ENCODE data around the gene STK24.
A peak's percentile ranks its signal among the peaks of the same experiment; 100 is the strongest.

Gene STK24

DNA sequence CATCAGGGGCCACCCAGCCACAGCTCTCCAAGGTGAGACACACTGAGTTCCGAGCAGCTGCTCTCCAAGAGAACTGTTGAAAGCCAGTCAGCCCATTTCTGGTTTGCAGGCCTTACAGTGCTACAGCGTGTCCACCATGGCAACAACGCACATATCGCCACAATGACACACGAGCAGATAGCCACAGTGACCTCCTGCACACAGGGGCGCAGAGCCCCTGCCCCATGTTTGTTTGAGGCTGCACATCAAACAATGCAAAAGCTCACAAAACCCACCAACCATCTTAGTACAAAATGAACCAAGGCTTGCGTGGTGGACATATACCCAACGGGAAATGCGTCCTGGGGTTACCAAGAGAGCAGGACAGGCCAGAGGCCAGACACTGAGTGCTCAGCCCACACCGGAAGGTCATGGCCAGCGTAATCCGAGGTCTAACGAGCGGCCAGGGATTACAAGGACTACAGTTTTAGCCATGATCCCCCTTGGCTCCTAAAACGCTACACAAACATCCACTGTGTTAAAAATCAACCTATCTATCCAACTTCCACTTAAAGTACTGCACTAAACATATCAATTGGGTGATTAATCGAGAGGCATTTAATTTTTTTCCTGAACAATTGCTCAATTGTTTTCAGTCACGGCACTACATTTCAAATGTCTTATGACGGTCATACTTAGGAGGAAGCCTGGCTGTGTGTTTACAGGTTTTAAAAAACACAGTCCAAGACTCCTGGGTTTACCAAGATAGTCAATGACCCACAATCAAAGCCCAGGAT lies 56.0 kb downstream of the STK24 start:
- no peak overlapping the region for H3K14ac ChIP-seq (ENCODE audit: low read length)
- no peak overlapping the region for H3K27ac ChIP-seq (replicated peaks; ENCODE audit: low read length)
- H3K36me3 ChIP-seq (replicated peaks in 1 of 2; ENCODE audit: control insufficient read depth in 2 of 2, insufficient read depth in 2 of 2, low read length in 2 of 2): peaks cover 6 to 37% of the 10 kb centered on the region in 2 donors

DNA sequence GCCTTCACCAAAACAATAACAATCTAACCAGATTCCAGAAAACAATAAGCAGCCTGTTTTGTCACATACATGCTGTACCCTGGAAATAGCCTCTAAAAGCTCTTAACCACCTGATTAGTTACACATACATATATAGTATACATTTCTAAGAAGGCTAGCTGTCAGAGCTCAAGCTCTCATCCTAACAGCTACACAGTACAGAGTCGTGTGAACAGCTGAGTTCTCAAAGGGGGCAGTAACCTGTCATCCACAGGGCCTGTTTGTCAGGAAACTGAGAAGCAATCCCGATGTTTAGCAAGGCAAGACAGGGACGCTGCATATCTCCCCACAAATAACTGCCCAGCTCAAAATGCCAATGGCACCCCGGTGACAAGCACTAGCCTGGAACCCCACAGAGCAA lies 56.9 kb downstream of the STK24 start:
- DNase-seq (ENCODE audit: low spot score): no peak
- Histone ChIP-seq H4K91ac (ENCODE audit: low read depth, low read length, poor library complexity) (no peak overlapping the region), H3K18ac (ENCODE audit: low read length) (no peak overlapping the region), H3K14ac (ENCODE audit: low read length) (no peak overlapping the region), H3K4me2 (ENCODE audit: insufficient read depth, low read length, poor library complexity, severe bottlenecking) (no peak overlapping the region), H2AFZ (ENCODE audit: low read length) (no peak overlapping the region), H3K23ac (ENCODE audit: low read depth, low read length, poor library complexity) (no peak overlapping the region), H2BK12ac (ENCODE audit: low read length) (no peak overlapping the region), H3K9me3 (replicated peaks in 1 of 2; ENCODE audit: control insufficient read depth in 2 of 2, insufficient read depth in 1 of 2, low read depth in 1 of 2, low read length in 2 of 2) (no peaks in the 10 kb centered on the region), H2BK120ac (ENCODE audit: low read depth, low read length) (no peak overlapping the region), H3K79me1 (ENCODE audit: low read depth, low read length) (peaks cover 16% of the 10 kb centered on the region), H3K9ac (ENCODE audit: low read depth, low read length, poor library complexity) (no peak overlapping the region), H3K27me3 (ENCODE audit: control insufficient read depth in 3 of 3, insufficient read depth in 3 of 3, low read depth in 1 of 3, low read length in 3 of 3) (no peaks in the 10 kb centered on the region), H2BK5ac (ENCODE audit: low read length) (no peak overlapping the region), H2AK5ac (ENCODE audit: low read depth, low read length) (no peak overlapping the region), H3K4me3 (ENCODE audit: low read length in 2 of 2) (no peak overlapping the region), H4K8ac (ENCODE audit: low read depth, low read length) (no peak overlapping the region), H3K36me3 (replicated peaks in 1 of 2; ENCODE audit: control insufficient read depth in 2 of 2, insufficient read depth in 2 of 2, low read length in 2 of 2) (peaks cover 6 to 44% of the 10 kb centered on the region in 2 donors), H3K4ac (ENCODE audit: low read length) (no peak overlapping the region), H3K4me1 (ENCODE audit: control insufficient read depth in 2 of 2, insufficient read depth in 1 of 2, low read depth in 1 of 2, low read length in 2 of 2) (peaks cover 25 to 35% of the 10 kb centered on the region in 2 donors), H3K27ac (replicated peaks; ENCODE audit: low read length) (no peak overlapping the region), H2BK15ac (ENCODE audit: low read length) (no peak overlapping the region)
- WGBS, 2 donors (ENCODE audit: extremely low coverage in 2 of 2, insufficient read length in 2 of 2, insufficient replicate concordance in 1 of 2): no CpG with 5 or more reads among the region's 4 CpGs

More for the DNA sequence above, 56.0 kb downstream of the STK24 start:
- no peak overlapping the region for H2BK5ac ChIP-seq (ENCODE audit: low read length)
- H3K27me3 ChIP-seq (ENCODE audit: control insufficient read depth in 3 of 3, insufficient read depth in 3 of 3, low read depth in 1 of 3, low read length in 3 of 3): no peaks in the 10 kb centered on the region
- no peak overlapping the region for H2BK15ac ChIP-seq (ENCODE audit: low read length)
- WGBS, 2 donors (ENCODE audit: extremely low coverage in 2 of 2, insufficient read length in 2 of 2, insufficient replicate concordance in 1 of 2): no CpG with 5 or more reads among the region's 18 CpGs
- no peak overlapping the region for H4K8ac ChIP-seq (ENCODE audit: low read depth, low read length)
- no peak overlapping the region for H2BK120ac ChIP-seq (ENCODE audit: low read depth, low read length)
- no peak overlapping the region for H4K91ac ChIP-seq (ENCODE audit: low read depth, low read length, poor library complexity)
- H3K79me1 ChIP-seq (ENCODE audit: low read depth, low read length): peaks cover 16% of the 10 kb centered on the region
- H3K4me3 ChIP-seq (ENCODE audit: low read length in 2 of 2): no peak overlapping the region
- H3K4me2 ChIP-seq (ENCODE audit: insufficient read depth, low read length, poor library complexity, severe bottlenecking): no peak overlapping the region
- peak overlapping the region; percentile 3 for H3K23ac ChIP-seq (ENCODE audit: low read depth, low read length, poor library complexity)
- no peak overlapping the region for H2BK12ac ChIP-seq (ENCODE audit: low read length)
- H3K18ac ChIP-seq (ENCODE audit: low read length): no peak overlapping the region
- H3K4ac ChIP-seq (ENCODE audit: low read length): no peak overlapping the region
- H2AFZ ChIP-seq (ENCODE audit: low read length): no peak overlapping the region
- no peak for DNase-seq (ENCODE audit: low spot score)
- no peaks in the 10 kb centered on the region for H3K9me3 ChIP-seq (replicated peaks in 1 of 2; ENCODE audit: control insufficient read depth in 2 of 2, insufficient read depth in 1 of 2, low read depth in 1 of 2, low read length in 2 of 2)
- H2AK5ac ChIP-seq (ENCODE audit: low read depth, low read length): no peak overlapping the region
- no peak overlapping the region for H3K9ac ChIP-seq (ENCODE audit: low read depth, low read length, poor library complexity)
- peaks cover 32 to 39% of the 10 kb centered on the region in 2 donors for H3K4me1 ChIP-seq (ENCODE audit: control insufficient read depth in 2 of 2, insufficient read depth in 1 of 2, low read depth in 1 of 2, low read length in 2 of 2)

DNA sequence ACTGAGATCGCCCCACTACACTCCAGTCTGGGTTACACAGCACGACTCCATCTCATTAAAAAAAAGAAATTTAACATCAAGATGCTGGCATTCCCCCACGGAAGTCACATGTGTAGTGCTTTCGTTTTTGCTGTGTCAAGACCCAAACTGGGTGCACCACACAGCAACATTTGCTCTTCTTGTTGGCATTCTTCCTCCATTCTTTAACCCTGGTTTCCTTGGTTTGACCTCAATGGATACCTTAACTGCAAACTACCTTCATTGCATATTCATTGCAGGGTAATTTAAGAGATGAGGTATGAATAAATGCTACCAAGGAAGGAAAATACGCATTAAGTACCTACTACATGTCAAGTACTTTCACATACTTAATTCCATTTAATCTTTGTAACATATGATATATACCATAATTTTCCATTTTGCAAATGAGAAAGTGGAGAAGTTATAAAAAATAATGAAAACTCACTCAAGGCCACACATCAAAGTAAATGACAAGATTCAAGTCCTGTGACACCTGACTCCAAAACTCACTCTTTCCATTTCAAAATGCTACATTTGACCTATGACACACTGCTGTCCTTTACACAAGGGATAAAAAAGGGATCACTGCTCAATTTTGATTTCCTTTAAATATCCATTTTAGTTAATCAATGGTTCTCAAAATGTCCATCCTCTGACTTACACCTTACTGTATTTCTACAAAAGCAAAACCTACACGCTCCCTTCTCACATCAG lies 59.2 kb downstream of the STK24 start:
- no peak overlapping the region for H3K4me2 ChIP-seq (ENCODE audit: insufficient read depth, low read length, poor library complexity, severe bottlenecking)
- no CpG with 5 or more reads among the region's 6 CpGs for WGBS, 2 donors (ENCODE audit: extremely low coverage in 2 of 2, insufficient read length in 2 of 2, insufficient replicate concordance in 1 of 2)

DNA sequence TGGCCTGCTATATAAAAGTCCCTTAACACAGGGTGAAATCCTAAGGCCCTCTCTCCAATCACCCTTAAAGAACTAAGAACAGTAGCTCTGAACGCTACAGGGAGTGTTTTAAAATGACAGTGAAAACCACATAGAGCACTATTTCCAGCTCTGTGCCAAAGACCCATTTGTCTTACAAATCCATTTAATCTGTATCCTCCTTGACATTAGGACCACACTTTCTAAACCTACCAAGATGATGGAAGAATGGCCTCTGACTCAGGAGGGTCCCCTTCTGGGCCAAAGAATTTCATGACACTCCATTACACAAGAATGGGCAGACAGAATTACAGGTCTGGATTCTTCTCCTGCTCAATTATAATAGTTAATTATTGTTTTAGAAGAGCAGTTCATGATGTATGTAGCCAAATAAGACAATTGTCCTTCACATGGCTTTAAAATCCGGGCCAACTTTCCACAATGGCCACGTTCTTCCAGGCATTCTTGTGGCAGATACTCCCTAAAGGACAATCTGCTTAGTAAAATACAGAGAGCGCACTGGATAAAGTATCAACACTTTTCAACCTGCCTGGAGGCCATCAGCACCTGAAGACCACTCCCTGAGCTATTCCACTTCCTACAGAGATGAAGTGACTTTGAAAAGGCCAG lies 61.0 kb downstream of the STK24 start:
- H3K27ac ChIP-seq (replicated peaks; ENCODE audit: low read length): peak overlapping the region; percentile 23
- no peaks in the 10 kb centered on the region for H3K27me3 ChIP-seq (ENCODE audit: control insufficient read depth in 3 of 3, insufficient read depth in 3 of 3, low read depth in 1 of 3, low read length in 3 of 3)
- H3K36me3 ChIP-seq (replicated peaks in 1 of 2; ENCODE audit: control insufficient read depth in 2 of 2, insufficient read depth in 2 of 2, low read length in 2 of 2): peaks cover 10 to 75% of the 10 kb centered on the region in 2 donors
- H2BK5ac ChIP-seq (ENCODE audit: low read length): no peak overlapping the region
- H2BK15ac ChIP-seq (ENCODE audit: low read length): no peak overlapping the region
- no peak overlapping the region for H3K18ac ChIP-seq (ENCODE audit: low read length)
- no peak overlapping the region for H2BK120ac ChIP-seq (ENCODE audit: low read depth, low read length)
- no peak overlapping the region for H4K91ac ChIP-seq (ENCODE audit: low read depth, low read length, poor library complexity)
- WGBS, 2 donors (ENCODE audit: extremely low coverage in 2 of 2, insufficient read length in 2 of 2, insufficient replicate concordance in 1 of 2): no CpG with 5 or more reads among the region's 4 CpGs
- H3K23ac ChIP-seq (ENCODE audit: low read depth, low read length, poor library complexity): no peak overlapping the region
- H2AFZ ChIP-seq (ENCODE audit: low read length): no peak overlapping the region
- H2AK5ac ChIP-seq (ENCODE audit: low read depth, low read length): no peak overlapping the region
- no peak overlapping the region for H3K14ac ChIP-seq (ENCODE audit: low read length)
- H3K79me1 ChIP-seq (ENCODE audit: low read depth, low read length): peaks cover 13% of the 10 kb centered on the region
- H3K4ac ChIP-seq (ENCODE audit: low read length): no peak overlapping the region
- no peak overlapping the region for H3K9ac ChIP-seq (ENCODE audit: low read depth, low read length, poor library complexity)
- no peak for DNase-seq (ENCODE audit: low spot score)
- no peak overlapping the region for H3K4me2 ChIP-seq (ENCODE audit: insufficient read depth, low read length, poor library complexity, severe bottlenecking)
- H3K4me1 ChIP-seq (ENCODE audit: control insufficient read depth in 2 of 2, insufficient read depth in 1 of 2, low read depth in 1 of 2, low read length in 2 of 2): peaks cover 5 to 18% of the 10 kb centered on the region in 2 donors
- H4K8ac ChIP-seq (ENCODE audit: low read depth, low read length): no peak overlapping the region
- H3K9me3 ChIP-seq (replicated peaks in 1 of 2; ENCODE audit: control insufficient read depth in 2 of 2, insufficient read depth in 1 of 2, low read depth in 1 of 2, low read length in 2 of 2): no peaks in the 10 kb centered on the region
- no peak overlapping the region for H2BK12ac ChIP-seq (ENCODE audit: low read length)
- H3K4me3 ChIP-seq (ENCODE audit: low read length in 2 of 2): no peak overlapping the region

More for the DNA sequence above, 59.2 kb downstream of the STK24 start:
- peaks cover 8 to 22% of the 10 kb centered on the region in 2 donors for H3K4me1 ChIP-seq (ENCODE audit: control insufficient read depth in 2 of 2, insufficient read depth in 1 of 2, low read depth in 1 of 2, low read length in 2 of 2)
- H2BK5ac ChIP-seq (ENCODE audit: low read length): no peak overlapping the region
- peaks cover 17% of the 10 kb centered on the region for H3K79me1 ChIP-seq (ENCODE audit: low read depth, low read length)
- no peak overlapping the region for H2AFZ ChIP-seq (ENCODE audit: low read length)
- no peak overlapping the region for H3K18ac ChIP-seq (ENCODE audit: low read length)
- no peaks in the 10 kb centered on the region for H3K27me3 ChIP-seq (ENCODE audit: control insufficient read depth in 3 of 3, insufficient read depth in 3 of 3, low read depth in 1 of 3, low read length in 3 of 3)
- DNase-seq (ENCODE audit: low spot score): no peak
- H3K27ac ChIP-seq (replicated peaks; ENCODE audit: low read length): no peak overlapping the region
- H2BK15ac ChIP-seq (ENCODE audit: low read length): no peak overlapping the region
- H3K36me3 ChIP-seq (replicated peaks in 1 of 2; ENCODE audit: control insufficient read depth in 2 of 2, insufficient read depth in 2 of 2, low read length in 2 of 2): peaks cover 10 to 65% of the 10 kb centered on the region in 2 donors
- no peak overlapping the region for H3K23ac ChIP-seq (ENCODE audit: low read depth, low read length, poor library complexity)
- no peak overlapping the region for H3K4me3 ChIP-seq (ENCODE audit: low read length in 2 of 2)
- H3K9ac ChIP-seq (ENCODE audit: low read depth, low read length, poor library complexity): no peak overlapping the region
- no peak overlapping the region for H2AK5ac ChIP-seq (ENCODE audit: low read depth, low read length)
- H2BK120ac ChIP-seq (ENCODE audit: low read depth, low read length): no peak overlapping the region
- no peak overlapping the region for H2BK12ac ChIP-seq (ENCODE audit: low read length)
- no peak overlapping the region for H3K14ac ChIP-seq (ENCODE audit: low read length)
- H3K4ac ChIP-seq (ENCODE audit: low read length): no peak overlapping the region
- H4K91ac ChIP-seq (ENCODE audit: low read depth, low read length, poor library complexity): no peak overlapping the region
- no peak overlapping the region for H4K8ac ChIP-seq (ENCODE audit: low read depth, low read length)
- H3K9me3 ChIP-seq (replicated peaks in 1 of 2; ENCODE audit: control insufficient read depth in 2 of 2, insufficient read depth in 1 of 2, low read depth in 1 of 2, low read length in 2 of 2): no peaks in the 10 kb centered on the region

Data from neuronal stem cell (in vitro differentiated cells).